NOMO-1 treated with DMSO at 0.1 percent for 48 hours (cell line): ENCODE measurements around the gene MAST3.

Source experiments
- DNase-seq: peaks from one replicate; lab custom pipeline; 2025; ENCODE audit not compliant: unreplicated experiment; lab: John Stamatoyannopoulos, UW

MAST3 gene

DNA sequence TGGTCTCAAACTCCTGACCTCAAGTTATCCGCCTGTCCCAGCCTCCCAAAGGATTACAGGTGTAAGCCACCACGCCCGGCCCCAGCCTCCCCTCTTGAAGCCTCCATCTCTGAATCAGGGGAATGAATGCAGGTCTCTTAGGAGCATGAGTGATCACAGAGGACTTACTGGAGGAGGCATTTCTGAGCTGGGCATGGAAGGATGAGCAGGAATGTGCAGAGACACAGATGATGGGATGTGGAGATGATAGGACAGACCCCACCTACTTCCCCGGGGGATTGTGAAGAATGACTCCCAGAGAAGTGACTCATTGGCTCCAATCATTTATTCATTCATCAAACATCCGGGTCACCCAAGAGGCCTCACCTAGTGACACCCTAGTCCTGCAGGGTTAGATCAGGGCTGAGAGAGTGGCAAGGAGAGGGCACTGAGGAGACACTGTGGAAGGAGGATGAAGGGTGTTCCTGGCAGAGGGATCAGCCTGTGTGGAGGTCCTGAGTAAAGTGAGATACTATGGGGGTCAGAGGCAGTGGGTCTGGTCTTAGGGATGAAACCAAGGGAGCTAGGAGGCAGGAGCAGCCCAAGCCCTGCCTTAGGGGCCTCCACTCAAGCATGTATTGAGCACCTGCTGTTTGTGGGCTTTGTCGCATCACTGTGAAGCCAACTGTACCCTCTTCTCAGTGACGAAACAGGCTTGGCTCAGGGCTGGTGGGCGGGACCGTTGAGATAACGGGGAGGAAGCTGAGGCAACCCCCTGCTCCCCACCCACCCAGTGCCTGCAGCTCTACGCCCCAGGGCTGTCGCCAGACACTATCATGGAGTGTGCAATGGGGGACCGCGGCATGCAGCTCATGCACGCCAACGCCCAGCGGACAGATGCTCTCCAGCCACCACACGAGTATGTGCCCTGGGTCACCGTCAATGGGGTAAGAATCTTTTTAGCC is 79.1 kb downstream of the MAST3 start:
- DNase-seq = no peak

DNA sequence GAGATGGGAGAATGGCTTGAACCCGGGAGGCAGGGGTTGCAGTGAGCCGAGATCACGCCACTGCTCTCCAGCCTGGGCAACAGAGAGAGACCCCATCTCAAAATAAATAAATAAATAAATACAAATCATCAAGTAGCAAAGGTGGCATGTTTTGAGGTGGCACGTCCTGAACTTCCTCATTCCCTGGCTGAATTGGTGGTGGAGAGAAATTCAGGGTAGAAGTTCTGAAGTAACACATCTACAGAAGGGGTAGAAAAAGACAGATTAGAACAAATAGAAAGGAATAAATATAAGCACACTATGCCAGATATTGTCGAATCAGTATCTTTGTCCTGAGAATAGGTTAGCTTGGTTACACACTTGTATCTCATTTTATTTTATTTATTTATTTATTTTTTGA is 82.4 kb downstream of the MAST3 start:
- DNase-seq = no peak

DNA sequence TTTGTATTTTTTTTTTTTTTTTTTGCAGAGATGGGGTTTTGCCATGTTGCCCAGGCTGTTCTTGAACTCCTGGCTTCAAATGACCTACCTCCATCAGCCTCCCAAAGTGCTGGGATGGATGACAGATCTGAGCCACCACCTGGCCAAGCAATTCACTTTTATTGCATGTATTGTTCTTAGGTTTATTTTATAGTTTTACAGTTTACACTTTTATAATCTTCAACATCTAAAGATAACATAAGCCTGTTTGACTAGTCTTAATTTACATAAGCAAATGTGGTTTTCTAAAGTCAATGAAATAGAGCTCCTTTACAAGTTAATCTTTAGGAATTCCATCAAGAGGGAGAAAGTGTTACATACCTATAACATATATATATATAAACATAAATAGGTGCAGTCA is 86.0 kb downstream of the MAST3 start:
- DNase-seq = no peak

DNA sequence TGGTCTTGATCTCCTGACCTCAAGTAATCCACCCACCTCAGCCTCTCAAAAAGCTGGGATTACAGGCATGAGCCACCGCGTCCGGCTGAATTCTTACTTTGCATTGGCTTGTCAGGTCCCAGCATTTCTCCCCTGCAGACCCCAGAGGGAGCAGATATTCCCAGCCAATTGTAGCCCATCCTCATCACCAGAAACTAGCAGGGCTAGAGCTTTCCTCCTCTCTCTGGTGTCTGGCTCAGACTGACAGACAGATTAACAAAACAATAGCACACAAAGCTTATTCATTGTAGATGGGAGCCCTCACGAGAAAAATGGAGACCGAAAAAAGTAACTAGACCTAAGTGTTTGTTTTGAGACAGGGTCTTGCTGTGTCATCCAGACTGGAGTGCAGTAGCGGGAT is 88.0 kb downstream of the MAST3 start:
- DNase-seq = no peak

DNA sequence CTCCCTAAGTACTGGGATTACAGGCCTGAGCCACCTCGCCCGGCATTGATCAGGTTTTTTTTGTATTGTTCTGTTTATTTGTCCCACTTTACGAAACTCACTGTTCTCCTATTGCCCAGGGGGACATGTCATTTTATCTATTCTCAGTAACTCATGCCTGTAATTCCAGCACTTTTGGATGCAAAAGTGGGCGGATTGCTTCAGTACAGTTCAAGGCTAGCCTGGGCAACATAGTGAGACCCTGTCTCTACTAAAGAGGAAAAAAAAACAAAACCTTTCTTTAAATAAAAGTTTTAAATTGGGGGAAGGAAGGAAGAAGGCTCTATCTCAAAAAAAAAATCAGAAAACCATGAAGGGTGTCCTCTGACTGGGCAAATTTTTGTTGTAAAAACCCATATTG is 92.7 kb downstream of the MAST3 start:
- DNase-seq = no peak

DNA sequence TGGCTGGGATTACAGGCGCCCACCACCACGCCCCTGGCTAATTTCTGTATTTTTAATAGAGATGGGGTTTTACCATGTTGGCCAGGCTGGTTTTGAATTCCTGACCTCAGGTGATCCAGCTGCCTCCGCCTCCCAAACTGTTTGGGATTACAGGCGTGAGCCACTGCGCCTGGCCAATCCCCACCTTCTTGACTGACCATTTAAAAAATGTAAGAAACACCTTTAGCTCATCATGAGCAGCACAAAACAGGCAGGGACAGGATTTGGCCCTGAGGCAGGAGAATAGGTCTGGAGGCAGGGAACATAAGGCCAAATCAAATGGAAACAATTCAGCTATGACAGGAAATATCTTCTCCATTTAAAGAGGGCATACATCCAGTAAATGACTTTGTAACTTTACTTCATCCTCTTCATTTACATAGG is 94.1 kb downstream of the MAST3 start:
- DNase-seq = no peak

DNA sequence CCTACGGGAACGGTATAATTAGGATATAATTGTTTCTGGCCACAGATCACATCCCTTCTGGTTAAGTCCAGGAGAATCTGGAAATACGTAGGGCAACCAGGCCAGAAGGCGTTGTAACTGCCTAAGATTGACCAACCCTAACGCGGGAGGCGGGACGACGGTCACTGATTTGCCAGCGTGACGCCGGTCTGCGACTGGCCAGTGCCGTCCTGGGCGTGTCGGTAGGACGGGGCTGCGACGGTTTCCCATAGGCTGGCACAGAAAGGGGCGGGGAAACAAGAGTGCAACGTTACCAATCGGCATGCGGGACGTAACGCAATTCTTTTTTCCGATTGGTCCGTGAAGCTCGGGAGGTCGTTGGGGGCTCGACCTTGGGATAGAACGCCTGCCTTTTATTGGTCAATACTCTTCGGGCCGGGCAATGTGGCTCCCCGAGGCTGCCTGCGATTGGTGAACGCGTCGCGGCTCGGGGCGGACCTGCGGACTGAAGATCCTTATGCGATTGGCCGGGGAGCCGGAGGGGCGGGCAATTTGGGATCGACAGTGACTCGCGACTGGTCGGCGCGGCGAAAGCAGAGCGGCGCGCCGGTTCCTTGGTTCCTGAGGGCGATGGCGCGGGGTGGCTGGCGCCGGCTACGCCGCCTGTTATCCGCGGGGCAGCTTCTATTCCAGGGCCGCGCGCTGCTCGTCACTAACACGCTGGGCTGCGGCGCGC is 95.3 kb downstream of the MAST3 start, which contains the start of gene MPV17L2:
MPV17L2 (plus strand) TSS at position 546 of the 715 bp plus-strand sequence; CDS start at position 610, 64 bp downstream.
- DNase-seq = peak; percentile 100

DNA sequence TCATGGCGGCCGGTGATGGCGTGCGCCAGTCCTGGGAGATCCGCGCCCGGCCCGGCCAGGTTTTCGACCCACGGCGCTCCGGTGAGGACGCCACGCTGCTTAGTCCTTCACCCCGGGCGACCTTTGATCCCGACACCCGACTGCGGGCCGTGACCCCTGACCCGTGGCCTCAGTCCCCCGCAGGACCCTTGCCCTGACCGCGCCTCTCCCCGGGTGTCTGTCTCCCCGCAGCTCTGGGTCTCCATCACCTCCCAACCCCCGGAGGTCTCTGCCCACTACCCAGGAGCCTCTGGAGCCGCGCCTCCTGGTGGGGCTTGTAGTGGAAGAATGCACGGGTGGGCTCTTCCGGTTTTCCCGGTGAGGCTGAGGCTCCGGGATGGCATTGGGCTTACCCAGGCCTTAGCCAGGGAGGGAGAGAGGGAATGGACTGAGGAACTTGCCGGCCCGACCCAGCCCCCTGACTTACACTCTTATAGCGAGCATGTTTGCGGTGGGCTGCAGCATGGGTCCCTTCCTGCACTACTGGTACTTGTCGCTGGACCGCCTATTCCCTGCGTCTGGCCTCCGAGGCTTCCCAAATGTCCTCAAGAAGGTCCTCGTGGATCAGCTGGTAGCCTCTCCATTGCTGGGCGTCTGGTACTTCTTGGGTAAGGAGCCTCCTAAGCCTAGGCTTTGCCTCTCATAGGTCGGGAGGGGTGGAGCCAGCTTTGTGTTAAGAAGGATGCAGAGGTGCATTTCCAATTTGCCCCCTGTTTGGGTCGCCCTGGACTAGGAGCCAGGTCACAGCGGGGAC is 96.0 kb downstream of the MAST3 start:
- no peak for DNase-seq

DNA sequence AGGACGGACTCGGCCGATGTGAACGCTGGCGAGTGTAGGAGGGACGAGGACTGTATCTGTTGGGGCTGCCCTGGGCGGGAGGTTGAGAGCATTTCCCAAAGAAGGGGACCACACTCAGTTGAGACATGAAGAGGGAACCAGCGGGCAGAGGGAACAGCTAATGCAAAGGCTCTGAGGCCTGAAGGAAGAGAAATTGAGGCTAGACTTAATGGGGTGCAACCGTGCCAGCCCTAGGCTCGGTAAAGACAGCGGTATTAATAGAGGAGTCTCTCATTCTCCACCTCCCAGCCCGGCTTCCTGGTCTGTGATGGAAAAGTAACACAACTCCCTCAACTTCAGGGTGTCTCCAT is 96.6 kb downstream of the MAST3 start:
- no peak for DNase-seq

DNA sequence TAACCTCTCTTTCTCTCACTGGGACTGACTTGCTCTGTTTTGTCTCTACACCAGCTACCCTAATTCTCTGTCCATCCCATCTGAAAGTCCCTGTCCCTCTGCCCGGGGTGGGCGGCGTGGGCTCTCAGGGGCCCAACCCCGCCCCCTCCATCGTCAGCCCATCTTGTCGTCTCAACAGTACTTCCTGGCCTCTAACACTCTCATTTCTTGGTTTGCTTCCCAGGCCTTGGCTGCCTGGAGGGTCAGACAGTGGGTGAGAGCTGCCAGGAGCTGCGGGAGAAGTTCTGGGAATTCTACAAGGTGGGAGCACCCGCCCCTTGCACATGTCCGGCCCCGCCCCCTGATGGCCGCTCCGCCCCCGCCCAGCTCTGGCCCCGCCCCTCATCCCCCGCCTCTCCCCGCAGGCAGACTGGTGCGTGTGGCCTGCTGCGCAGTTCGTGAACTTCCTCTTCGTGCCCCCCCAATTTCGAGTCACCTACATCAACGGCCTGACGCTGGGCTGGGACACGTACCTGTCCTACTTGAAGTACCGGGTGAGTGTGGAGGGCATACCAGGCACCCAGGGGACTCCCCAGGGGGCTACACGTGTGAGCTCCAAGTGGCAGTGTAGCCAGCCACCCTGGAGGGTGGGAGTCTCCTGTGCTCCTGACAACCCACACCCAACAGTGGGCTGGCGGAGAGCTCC is 97.1 kb downstream of the MAST3 start:
- peak; percentile 44 for DNase-seq

DNA sequence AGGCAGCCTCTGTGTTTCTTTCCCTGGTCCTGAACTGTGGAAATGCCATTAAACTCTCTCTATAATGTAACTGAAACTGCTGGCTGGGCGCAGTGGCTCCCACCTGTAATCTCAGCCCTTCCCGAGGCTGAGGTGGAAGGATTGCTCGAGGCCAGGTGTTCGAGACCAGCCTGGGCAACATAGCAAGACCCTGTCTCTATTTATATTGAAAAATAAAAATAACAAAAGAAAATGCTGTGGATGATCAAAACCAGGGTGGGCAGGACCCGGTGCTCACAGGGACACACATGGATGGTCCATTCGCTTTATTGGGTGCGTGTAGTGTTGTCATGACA is 98.9 kb downstream of the MAST3 start:
- DNase-seq = no peak

DNA sequence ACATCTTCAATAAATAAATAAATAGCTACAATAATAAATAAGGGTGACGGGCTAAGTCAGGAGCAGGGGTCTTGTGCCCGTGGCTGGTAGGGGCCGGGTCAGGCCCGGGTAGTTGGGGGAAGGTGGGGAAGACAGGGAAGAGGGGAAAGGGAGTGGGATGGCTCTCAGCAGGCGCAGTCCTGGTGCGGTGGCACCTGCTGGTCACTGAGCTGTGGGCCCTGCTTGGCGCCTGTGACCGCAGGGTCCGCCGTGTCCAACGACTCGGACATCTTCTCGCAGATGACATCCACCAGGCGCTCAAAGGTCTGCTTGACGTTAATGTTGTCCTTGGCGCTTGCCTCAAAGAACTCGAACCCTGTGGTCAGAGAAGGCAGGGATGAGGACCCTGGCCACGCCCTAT is 99.7 kb downstream of the MAST3 start:
- DNase-seq = no peak

DNA sequence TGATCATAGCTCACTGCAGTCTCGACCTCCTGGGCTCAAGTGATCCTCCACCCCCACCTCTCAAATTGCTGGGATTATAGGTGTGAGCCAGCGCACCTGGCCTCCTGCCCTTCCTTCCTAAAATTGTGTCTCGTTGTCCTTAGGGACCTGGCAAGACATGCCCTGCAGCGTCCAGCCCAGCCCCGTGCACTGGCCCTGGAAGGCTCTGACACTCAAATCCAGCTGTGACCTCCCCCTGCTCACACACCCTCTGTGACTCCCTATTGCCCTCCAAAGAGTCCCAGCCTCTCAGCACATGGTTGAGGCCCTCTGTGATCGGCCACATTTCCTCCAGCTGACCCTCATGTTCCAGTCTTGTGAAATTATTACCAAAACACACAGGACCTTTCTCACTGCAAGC is 100.4 kb downstream of the MAST3 start:
- DNase-seq = no peak

DNA sequence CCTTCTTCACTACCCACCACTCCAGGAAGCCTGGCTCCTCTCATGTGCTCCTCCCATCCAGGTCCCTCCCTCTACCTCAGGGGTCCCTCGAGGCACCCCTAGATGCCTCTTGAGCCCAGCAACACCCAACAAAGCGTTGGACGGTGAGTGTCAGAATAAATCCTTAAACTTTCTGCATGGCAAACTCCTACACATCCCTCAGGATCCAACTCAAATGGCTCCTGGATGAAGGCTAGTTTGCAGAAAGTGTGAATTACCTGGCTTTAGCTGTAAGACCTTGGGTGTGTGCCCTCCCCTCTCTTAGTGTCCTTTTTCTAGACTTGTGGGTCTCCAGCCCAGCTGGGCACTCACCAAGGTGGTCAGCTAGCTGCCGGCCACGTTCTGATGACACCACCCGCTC is 100.8 kb downstream of the MAST3 start:
- DNase-seq = no peak
